Measurements from ENCODE around the gene TRIM56. TPM values are rescaled to one million over a fixed set of nuclear protein-coding genes. Genes with fewer than 3 reads are reported as not detected.

TRIM56 gene
- total and polyA plus RNA-seq, 2 of the 13 experiments (the other 11 are each of a cell fraction or from before 2014, with no cell fraction given), result 3.2 to 7.1 TPM

DNA sequence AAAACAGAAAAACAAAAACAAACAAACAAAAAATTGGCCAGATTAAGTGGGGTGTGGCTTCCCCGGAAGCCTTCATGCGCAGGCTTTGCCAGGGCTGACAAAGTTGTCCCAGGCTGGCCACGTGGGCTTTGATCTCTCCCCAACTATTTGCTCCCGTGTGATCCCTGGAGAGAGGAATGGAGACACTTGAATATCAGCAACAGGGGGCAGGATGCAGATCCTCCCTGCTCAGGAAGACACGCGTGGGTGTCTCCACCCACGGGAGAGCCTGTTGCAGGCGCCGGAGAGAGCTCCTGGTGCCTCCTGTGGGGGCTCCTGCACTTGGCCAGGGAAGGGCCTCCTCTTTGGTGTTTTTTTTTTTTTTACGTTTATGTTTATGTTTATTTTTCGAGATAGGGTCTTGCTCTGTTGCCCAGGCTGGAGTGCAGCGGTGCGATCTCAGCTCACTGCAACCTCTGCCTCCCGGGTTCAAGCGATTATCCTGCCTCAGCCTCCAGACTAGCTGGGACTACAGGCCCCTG lies 19.0 kb downstream of the TRIM56 start:
- no peaks in the 10 kb centered on the region for H3K27me3 ChIP-seq (ENCODE audit: control insufficient read depth in 1 of 2, insufficient read depth in 2 of 2, low read length in 2 of 2)
- H3K9ac ChIP-seq (ENCODE audit: insufficient read depth, low read depth, low read length), result peak overlapping the region; percentile 57
- H3K36me3 ChIP-seq (replicated peaks in 1 of 2; ENCODE audit: control insufficient read depth in 1 of 2, insufficient read depth in 2 of 2, low read length in 2 of 2), result no peaks in the 10 kb centered on the region
- in situ Hi-C loops (cut with HindIII; ENCODE audit: extremely low pct_ligation_motif_present, low pct_unique_long_range_greater_than_20kb) (no loop called here), intact Hi-C loops (cut with micrococcal nuclease; ENCODE audit: unreplicated experiment) (no loop called here)
- 11% methylated on average over 14 of the region's 15 CpGs for WGBS (ENCODE audit: low lambda C conversion rate)
- H3K79me2 ChIP-seq (ENCODE audit: insufficient read depth, low read length), result no peaks in the 10 kb centered on the region
- DNase-seq (ENCODE audit: low spot score), result peak; percentile 74
- ChIA-PET POLR2A (interaction anchor here (1.0 to 6.3 kb wide), 5 partner anchors 13 to 215 kb away, joined by 3 to 56 read pairs (median 5); partner anchors contain the start of genes SERPINE1 and UFSP1), CTCF (ENCODE audit: low intra/inter-chr PET ratio, low total read pairs) (no interaction called here)
- BruUV-seq (replicated peaks), result no TSS peak
- H4K20me1 ChIP-seq (ENCODE audit: insufficient read depth, low read length), result no peaks in the 10 kb centered on the region
- ATAC-seq, result peak; percentile 37
- peaks cover 98% of the 10 kb centered on the region for H3K4me1 ChIP-seq (ENCODE audit: insufficient read depth, low read length)
- no peaks in the 10 kb centered on the region for H3K9me3 ChIP-seq (ENCODE audit: low read length)
- peak overlapping the region; percentile 71 for H3K4me2 ChIP-seq (ENCODE audit: low read depth, low read length)
- no peak for FAIRE-seq
- peak overlapping the region; percentile 87 for H3K27ac ChIP-seq (ENCODE audit: extremely low read length, insufficient read depth, low read length)
- no peak overlapping the region for H2AFZ ChIP-seq (ENCODE audit: low read length)
- H3K4me3 ChIP-seq (replicated peaks in 1 of 3; ENCODE audit: insufficient read depth in 1 of 3, low read depth in 2 of 3, low read length in 3 of 3), result peak overlapping the region in 1 of 3 experiments; percentile 39; a peak in 2 of 6 replicates
- TF ChIP-seq NRL (CRISPR knock-in tag; IDR thresholded peaks at IDR 0.05; ENCODE audit: borderline replicate concordance) (no peak), EP300 (IDR thresholded peaks at IDR 0.05; ENCODE audit: low read depth in 2 of 2, low read length in 2 of 2) (peak in 1 of 2 experiments; percentile 36; a peak in 1 of 4 replicates), EP300 (CRISPR knock-in tag; IDR thresholded peaks at IDR 0.05; ENCODE audit: borderline replicate concordance) (0 out of 2 replicates have a peak, but pooled peaks have one; percentile 32), GPN1 (CRISPR knock-in tag; IDR thresholded peaks at IDR 0.05; ENCODE audit: borderline replicate concordance) (no peak), DMAP1 (CRISPR knock-in tag; IDR thresholded peaks at IDR 0.05) (peak; percentile 57; the same call in 1 of the 2 replicates), ZNF136 (CRISPR knock-in tag; IDR thresholded peaks at IDR 0.05; ENCODE audit: low read depth) (0 out of 2 replicates have a peak, but pooled peaks have one; percentile 48), MXI1 (IDR thresholded peaks at IDR 0.05; ENCODE audit: borderline replicate concordance, low read depth, low read length) (peak; percentile 87; the same call in 1 of the 3 replicates), NAIF1 (CRISPR knock-in tag; IDR thresholded peaks at IDR 0.05; ENCODE audit: borderline replicate concordance) (no peak; the same call in 1 of the 2 replicates), BHLHE40 (IDR thresholded peaks at IDR 0.05; ENCODE audit: low read length) (peak; percentile 69), MED1 (CRISPR knock-in tag; IDR thresholded peaks at IDR 0.05) (peak; percentile 90), ZNF274 (CRISPR knock-in tag; IDR thresholded peaks at IDR 0.05) (0 out of 2 replicates have a peak, but pooled peaks have one; percentile 42), ZNF781 (CRISPR knock-in tag; IDR thresholded peaks at IDR 0.05; ENCODE audit: borderline replicate concordance, not compliant biosample characterization) (no peak)
- TF ChIP-seq, protein P1, sequence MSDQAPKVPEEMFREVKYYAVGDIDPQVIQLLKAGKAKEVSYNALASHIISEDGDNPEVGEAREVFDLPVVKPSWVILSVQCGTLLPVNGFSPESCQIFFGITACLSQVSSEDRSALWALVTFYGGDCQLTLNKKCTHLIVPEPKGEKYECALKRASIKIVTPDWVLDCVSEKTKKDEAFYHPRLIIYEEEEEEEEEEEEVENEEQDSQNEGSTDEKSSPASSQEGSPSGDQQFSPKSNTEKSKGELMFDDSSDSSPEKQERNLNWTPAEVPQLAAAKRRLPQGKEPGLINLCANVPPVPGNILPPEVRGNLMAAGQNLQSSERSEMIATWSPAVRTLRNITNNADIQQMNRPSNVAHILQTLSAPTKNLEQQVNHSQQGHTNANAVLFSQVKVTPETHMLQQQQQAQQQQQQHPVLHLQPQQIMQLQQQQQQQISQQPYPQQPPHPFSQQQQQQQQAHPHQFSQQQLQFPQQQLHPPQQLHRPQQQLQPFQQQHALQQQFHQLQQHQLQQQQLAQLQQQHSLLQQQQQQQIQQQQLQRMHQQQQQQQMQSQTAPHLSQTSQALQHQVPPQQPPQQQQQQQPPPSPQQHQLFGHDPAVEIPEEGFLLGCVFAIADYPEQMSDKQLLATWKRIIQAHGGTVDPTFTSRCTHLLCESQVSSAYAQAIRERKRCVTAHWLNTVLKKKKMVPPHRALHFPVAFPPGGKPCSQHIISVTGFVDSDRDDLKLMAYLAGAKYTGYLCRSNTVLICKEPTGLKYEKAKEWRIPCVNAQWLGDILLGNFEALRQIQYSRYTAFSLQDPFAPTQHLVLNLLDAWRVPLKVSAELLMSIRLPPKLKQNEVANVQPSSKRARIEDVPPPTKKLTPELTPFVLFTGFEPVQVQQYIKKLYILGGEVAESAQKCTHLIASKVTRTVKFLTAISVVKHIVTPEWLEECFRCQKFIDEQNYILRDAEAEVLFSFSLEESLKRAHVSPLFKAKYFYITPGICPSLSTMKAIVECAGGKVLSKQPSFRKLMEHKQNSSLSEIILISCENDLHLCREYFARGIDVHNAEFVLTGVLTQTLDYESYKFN (CRISPR knock-in tag; conservative IDR thresholded peaks at IDR 0.05), result 0 out of 2 replicates have a peak, but pooled peaks have one; percentile 21
- TF ChIP-seq, protein P2, sequence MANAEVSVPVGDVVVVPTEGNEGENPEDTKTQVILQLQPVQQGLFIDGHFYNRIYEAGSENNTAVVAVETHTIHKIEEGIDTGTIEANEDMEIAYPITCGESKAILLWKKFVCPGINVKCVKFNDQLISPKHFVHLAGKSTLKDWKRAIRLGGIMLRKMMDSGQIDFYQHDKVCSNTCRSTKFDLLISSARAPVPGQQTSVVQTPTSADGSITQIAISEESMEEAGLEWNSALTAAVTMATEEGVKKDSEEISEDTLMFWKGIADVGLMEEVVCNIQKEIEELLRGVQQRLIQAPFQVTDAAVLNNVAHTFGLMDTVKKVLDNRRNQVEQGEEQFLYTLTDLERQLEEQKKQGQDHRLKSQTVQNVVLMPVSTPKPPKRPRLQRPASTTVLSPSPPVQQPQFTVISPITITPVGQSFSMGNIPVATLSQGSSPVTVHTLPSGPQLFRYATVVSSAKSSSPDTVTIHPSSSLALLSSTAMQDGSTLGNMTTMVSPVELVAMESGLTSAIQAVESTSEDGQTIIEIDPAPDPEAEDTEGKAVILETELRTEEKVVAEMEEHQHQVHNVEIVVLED (CRISPR knock-in tag; IDR thresholded peaks at IDR 0.05; ENCODE audit: borderline replicate concordance), result peak; percentile 29; the same call in 1 of the 2 replicates
- TF ChIP-seq, protein P3, sequence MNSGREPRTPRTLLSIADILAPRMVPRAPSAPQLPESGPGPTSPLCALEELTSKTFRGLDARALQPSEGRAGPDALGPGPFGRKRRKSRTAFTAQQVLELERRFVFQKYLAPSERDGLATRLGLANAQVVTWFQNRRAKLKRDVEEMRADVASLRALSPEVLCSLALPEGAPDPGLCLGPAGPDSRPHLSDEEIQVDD (CRISPR knock-in tag; IDR thresholded peaks at IDR 0.05; ENCODE audit: borderline replicate concordance), result no peak
- TF ChIP-seq, protein P4, sequence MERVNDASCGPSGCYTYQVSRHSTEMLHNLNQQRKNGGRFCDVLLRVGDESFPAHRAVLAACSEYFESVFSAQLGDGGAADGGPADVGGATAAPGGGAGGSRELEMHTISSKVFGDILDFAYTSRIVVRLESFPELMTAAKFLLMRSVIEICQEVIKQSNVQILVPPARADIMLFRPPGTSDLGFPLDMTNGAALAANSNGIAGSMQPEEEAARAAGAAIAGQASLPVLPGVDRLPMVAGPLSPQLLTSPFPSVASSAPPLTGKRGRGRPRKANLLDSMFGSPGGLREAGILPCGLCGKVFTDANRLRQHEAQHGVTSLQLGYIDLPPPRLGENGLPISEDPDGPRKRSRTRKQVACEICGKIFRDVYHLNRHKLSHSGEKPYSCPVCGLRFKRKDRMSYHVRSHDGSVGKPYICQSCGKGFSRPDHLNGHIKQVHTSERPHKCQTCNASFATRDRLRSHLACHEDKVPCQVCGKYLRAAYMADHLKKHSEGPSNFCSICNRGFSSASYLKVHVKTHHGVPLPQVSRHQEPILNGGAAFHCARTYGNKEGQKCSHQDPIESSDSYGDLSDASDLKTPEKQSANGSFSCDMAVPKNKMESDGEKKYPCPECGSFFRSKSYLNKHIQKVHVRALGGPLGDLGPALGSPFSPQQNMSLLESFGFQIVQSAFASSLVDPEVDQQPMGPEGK (CRISPR knock-in tag; IDR thresholded peaks at IDR 0.05), result 0 out of 2 replicates have a peak, but pooled peaks have one; percentile 15
